Myocyte (in vitro differentiated cells): ENCODE results near the gene ARAP1. TPM values are rescaled to one million over a fixed set of nuclear protein-coding genes. Genes with fewer than 3 reads are reported as not detected.

ENCODE experiments used
- DNase-seq: peaks from one replicate; pipeline ENCODE4 v3.0.0-alpha.2; 2012; ENCODE audit warnings: low read depth
- total RNA-seq: library from RNA; depleted of rRNA; stranded (reverse); fragments of >200 nt; gene quantifications from 2 replicates; pipeline ENCODE4 v1.2.3, GENCODE V29; 2014

ARAP1 gene
- total RNA-seq, 1 donor from 2014 or later: 62.2 TPM

- no peak for DNase-seq
Measured at GRCh38 chr11:72744474-72744873, 7.7 kb downstream of the ARAP1 start.

- DNase-seq: no peak
Measured at GRCh38 chr11:72743321-72744221, 8.6 kb downstream of the ARAP1 start.

GRCh38 chr11:72742513-72743320 lies 9.5 kb downstream of the ARAP1 start:
- no peak for DNase-seq

GRCh38 chr11:72741849-72742512 lies 10.2 kb downstream of the ARAP1 start:
- DNase-seq: no peak

GRCh38 chr11:72741429-72741833 lies 10.8 kb downstream of the ARAP1 start:
- no peak for DNase-seq

- no peak for DNase-seq
Measured at GRCh38 chr11:72740562-72741428, 11.4 kb downstream of the ARAP1 start.

GRCh38 chr11:72740060-72740424 lies 12.2 kb downstream of the ARAP1 start:
- DNase-seq: no peak

GRCh38 chr11:72739240-72740059 lies 12.8 kb downstream of the ARAP1 start:
- no peak for DNase-seq

- DNase-seq: peak; percentile 35
Measured at GRCh38 chr11:72738199-72739141, 13.7 kb downstream of the ARAP1 start.

GRCh38 chr11:72737336-72737735 lies 14.9 kb downstream of the ARAP1 start:
- DNase-seq: no peak

- no peak for DNase-seq
Measured at GRCh38 chr11:72736452-72737069, 15.6 kb downstream of the ARAP1 start.

- peak; percentile 33 for DNase-seq
Measured at GRCh38 chr11:72735495-72736027, 16.6 kb downstream of the ARAP1 start.

- DNase-seq: peak; percentile 91
Measured at GRCh38 chr11:72732329-72732728, 19.9 kb downstream of the ARAP1 start.

- no peak for DNase-seq
Measured at GRCh38 chr11:72730737-72731136, 21.5 kb downstream of the ARAP1 start.

GRCh38 chr11:72730243-72730642 lies 22.0 kb downstream of the ARAP1 start:
- no peak for DNase-seq

- no peak for DNase-seq
Measured at GRCh38 chr11:72727521-72727920, 24.7 kb downstream of the ARAP1 start.

- DNase-seq: no peak
Measured at GRCh38 chr11:72726266-72727220, 25.7 kb downstream of the ARAP1 start.
